AML-193 (cell line): ENCODE measurements around the gene UBE2J1.
"Not testable (repeated sequence)": the region's sequence is repeated elsewhere in the genome, so short reads cannot be mapped to it uniquely, and the experiment has no call there.

Experiments
- DNase-seq, 2 experiments: peaks; one replicate each; lab custom pipeline; 2025; lab: John Stamatoyannopoulos, UW

The UBE2J1 gene, protein sequence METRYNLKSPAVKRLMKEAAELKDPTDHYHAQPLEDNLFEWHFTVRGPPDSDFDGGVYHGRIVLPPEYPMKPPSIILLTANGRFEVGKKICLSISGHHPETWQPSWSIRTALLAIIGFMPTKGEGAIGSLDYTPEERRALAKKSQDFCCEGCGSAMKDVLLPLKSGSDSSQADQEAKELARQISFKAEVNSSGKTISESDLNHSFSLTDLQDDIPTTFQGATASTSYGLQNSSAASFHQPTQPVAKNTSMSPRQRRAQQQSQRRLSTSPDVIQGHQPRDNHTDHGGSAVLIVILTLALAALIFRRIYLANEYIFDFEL

GRCh38 chr6:89352278-89353117 lies at the start of gene UBE2J1:
TSS of gene UBE2J1 (minus strand) at chr6:89352722. CDS start at chr6:89352569, 153 bp downstream.
- peak; percentile 87 to 90 for DNase-seq

GRCh38 chr6:89400912-89401399 lies 48.4 kb upstream of the UBE2J1 start:
- DNase-seq: peak; percentile 24 to 51

DNA sequence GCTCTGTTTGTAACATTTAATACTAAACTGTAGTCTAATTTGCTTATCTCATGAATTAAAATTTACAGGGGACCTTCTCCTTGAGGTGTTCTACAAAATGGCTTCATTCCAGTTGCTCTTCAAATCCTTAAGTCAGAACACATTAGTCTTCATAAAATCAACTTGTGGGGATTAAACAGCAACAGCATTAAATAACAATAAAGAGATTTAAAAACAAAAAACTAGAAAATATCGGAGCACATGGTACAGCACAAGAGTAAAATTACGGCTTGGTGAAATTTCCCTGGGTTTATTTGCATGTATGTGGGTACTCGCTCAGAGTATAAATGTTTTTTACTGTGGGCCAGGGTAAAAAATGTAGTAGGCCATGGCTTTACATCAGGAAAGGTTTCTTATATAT lies 47.5 kb upstream of the UBE2J1 start:
- no peak for DNase-seq

- DNase-seq: no peak
Measured at GRCh38 chr6:89398762-89399525, 46.4 kb upstream of the UBE2J1 start.

DNA sequence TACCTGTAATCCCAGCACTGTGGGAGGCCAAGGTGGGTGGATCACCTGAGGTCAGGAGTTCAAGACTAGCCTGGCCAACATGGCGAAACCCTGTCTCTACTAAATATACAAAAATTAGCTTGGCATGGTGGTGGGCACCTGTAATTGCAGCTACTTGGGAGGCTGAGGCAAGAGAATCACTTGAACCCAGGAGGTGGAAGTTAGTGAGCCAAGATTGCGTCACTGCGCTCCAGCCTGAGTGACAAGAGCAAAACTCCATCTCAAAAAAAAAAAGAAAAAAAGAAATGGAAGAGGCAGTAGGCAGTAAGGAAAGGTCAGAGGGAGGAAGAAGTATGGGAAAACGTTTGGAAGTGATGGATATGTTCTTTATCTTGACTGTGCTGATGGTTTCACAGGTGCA lies 45.4 kb upstream of the UBE2J1 start:
- not testable (repeated sequence) for DNase-seq

GRCh38 chr6:89393659-89394058 lies 41.1 kb upstream of the UBE2J1 start:
- DNase-seq: no peak

DNA sequence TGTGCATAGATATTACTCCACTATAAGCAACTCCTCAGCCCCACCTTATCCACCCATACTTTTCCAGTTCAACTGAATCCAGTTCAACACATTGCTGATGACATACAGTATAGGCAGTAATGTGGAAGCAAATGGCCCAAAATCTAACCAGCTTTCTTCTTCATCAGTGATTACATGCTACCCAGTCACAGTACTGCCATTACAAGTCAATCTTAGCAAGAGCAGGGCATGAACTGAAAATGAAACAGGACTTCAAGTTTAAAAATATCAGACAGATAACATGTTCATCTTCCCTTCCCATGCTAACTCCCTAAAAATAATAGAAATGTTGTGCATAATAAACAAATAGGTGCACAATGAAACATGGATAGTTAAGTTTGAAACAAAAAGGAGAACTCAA lies 40.3 kb upstream of the UBE2J1 start:
- DNase-seq: no peak

GRCh38 chr6:89388846-89389245 lies 36.3 kb upstream of the UBE2J1 start:
- no peak for DNase-seq

DNA sequence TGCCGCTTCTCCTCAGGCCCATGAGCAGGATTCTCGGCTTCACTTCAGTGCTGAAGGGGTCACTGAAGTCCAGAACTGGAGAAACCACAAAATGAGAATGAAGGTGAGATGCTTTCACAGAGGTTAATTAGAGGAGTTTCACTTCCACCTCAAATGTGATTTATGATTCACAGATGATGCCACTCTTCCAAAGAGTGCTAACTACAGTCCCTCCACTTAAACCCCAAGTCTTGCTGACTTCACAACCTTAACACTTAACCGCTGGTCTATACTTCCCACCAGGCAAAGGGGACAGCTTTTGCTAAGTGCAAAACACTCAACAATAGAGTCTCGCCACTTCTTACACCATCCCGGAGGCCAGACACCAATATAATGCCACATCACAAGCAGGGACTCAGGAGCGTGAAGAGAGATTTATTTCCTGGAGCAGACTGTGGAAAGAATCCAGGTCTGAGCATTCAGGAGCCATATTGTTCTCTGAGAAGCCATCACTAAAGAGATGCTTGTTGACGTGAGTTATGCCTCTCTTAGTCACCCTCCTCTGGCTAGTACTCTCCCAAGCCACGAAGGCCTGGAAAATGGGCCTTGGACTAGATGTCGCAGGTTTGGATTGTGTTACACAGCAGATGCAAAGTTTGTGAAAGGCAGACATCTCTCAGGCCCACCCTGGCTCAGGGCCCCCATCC lies 35.1 kb upstream of the UBE2J1 start:
- DNase-seq: no peak

DNA sequence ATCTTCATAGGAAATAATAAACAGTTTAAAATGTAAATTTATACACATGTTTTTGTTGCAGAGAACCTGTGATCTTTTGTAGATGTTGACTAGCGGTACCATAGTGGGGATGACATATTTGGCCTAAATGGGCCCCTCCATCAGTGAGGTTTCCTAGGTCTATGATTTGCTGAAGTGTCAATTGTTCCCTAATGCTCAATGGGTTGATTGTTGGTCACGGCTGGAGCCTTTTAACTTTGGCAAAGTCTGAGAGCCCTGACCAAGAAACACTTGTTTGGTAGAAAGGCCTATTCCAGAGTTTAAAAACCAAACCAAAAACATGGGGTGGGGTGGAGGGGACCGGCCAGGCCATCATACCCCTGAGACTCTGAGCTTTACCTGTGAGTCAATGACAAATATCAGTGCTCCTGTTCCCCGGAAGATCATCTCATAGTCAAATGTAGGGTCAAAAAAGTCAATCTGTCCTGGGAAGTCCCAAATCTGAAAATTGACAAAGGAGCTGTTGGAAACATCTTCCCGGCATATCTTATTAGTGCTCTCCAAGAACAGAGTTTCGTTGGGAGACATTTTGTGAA lies 34.5 kb upstream of the UBE2J1 start:
- DNase-seq: no peak

DNA sequence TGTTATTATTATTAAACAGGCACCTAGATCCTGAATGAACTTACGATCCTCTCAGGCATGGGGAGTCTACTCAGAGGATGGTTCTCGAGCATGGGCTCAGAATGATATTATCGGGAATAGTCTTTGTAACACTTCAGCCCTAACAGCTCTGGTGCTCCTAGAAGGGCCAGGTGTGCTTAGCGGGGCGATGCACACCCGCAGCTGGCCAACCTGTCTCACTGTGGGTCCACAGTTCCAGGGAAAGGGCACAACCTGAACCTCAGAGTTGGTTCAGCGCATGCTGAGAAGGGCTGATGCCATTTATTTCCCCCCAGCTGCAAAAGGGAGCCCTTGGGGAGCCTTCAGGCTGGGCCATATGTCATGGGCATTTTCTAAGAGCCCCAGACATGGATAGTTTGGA lies 33.3 kb upstream of the UBE2J1 start:
- no peak for DNase-seq

DNA sequence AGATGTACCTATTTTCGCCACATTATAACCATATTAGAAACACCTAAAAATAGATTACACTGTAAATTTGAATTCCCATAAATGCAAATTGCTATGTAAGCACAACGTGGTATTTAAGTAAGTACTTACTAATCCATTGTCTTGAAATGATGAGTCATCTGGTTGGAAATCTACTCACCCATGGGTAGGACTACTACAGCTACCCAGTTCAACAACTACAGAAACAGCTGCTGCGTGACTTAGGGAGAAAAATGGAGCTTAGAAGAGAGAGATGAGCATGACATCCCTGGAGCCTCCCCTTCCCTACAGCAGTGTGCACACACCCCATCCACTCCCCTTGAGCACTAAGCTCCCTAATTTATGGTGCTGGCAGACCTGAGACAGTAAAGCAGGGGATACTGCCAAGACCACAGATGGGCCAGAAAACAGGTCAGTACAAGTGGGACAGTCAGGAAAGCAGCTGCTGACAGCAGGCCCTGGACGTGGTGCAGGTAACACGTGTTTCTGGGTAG lies 32.7 kb upstream of the UBE2J1 start:
- no peak for DNase-seq

DNA sequence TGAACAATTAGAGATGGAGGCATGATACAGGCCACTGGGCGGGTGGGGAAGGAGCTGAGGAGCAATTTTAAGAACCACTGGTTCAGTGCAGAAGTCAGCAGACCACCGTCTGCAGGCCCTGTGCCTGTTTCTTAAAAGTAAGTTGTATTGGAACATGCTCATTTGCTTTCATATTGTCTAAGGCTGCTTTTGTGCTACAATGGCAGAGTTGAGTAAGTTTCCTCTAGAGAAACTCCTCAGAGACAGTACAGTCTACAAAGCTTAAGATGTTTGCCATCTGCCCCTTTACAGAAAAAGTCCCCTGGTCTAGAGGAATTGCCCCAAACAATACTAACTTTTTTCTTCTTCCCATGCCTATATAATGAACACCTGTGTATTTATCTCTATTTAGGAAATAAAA lies 28.5 kb upstream of the UBE2J1 start:
- no peak for DNase-seq

GRCh38 chr6:89379281-89379680 lies 26.8 kb upstream of the UBE2J1 start:
- DNase-seq: peak; percentile 98

GRCh38 chr6:89378628-89379027 lies 26.1 kb upstream of the UBE2J1 start:
- no peak for DNase-seq

GRCh38 chr6:89375427-89376267 lies 23.1 kb upstream of the UBE2J1 start:
- peak; percentile 92 for DNase-seq

DNA sequence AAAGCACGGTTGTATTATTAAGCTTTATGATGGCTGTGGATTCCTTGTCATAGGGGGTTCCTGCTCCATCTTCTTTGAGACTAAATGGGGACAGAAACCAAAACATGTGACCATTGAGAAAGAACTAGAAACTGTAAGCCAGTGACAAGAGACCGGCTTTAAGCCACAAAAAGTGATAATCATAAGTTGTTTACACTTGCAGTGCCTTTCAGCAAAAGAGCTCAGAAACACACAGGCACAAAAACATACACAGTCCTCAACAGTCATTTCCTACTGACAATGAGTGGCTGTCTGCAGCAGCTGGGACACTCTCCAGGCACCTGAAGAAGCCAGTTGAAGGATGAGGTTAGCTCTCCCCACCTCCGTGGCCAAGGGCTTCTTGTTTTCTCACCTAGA lies 20.0 kb upstream of the UBE2J1 start:
- no peak for DNase-seq

DNA sequence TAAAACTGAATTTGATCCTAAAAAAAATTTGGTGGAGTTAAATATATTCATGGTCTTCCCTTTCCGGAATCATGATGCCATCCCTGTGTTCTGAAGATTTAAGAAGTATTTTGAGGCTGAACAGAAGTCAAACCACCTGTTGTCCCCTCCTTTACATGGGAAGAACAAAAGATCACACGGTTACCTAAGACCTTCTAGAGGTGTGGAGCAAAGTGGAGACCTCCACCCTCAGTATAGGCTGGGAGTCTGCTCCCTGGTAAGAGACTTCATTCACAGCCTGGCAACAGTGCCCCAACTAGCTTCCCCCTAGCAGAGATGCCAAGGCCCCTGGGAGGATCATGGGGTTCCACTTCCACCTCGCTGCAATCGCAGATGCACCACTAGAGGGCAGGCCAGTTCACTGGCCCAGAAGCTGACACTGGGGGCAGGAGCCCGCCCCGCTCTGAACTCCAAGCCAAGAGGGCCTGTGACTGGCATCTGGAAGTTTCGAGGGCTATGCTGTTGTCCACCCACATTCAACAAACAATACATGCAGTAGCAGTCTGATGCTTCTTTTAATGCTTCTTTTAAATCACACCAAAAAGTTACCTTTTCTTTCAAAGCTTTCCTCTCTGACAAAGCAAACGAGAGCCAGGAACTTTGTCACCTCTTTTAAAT lies 19.5 kb upstream of the UBE2J1 start:
- peak; percentile 80 to 86 for DNase-seq

DNA sequence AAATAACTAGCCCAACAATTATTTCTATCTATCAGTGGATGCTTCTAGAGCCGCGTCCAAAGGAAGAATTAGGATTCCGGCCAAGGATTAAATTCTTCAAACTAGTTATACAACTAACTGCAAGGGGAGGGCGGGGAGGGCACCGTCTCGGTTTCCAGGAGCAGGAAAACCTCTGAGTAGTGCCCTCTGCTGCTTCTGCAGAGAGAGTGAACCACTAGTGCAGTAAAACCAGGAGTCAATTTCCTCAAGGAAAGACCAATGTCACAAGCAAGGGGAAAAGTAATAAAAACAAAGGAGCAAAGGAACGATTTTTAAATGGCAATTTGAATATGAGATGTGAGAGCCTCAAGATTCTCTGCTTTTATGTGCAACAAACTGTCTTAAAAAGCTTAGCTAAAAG lies 16.5 kb upstream of the UBE2J1 start:
- DNase-seq: no peak

- peak; percentile 61 to 78 for DNase-seq
Measured at GRCh38 chr6:89368107-89368506, 15.6 kb upstream of the UBE2J1 start.
